HCT116 (cell line): ENCODE data around the gene TMEM45A. TPM values are rescaled to one million over a fixed set of nuclear protein-coding genes. Genes with fewer than 3 reads are reported as not detected.
"Not testable (repeated sequence)": the region's sequence is repeated elsewhere in the genome, so short reads cannot be mapped to it uniquely, and the experiment has no call there.

ENCODE experiments used
- ATAC-seq: fragments of 200-7000 bp; cut with Tn5 transposase; 2 replicates; pipeline ENCODE4 v1.9.1; 2020; ENCODE audit warnings: mild to moderate bottlenecking, moderate library complexity
- BruUV-seq: library from RNA; stranded (reverse); fragments of 400-500 nt; replicated peaks from 2 replicates; lab custom pipeline; 2021; lab: Mats Ljungman, UMichigan
- CTCF ChIA-PET: fragments of 300-600 bp; sonication (Branson Sonifier 250); formaldehyde crosslinking; loops from one replicate; lab custom pipeline; 2021; ENCODE audit warnings: antibody characterized with exemption; lab: Charles Lee
- POLR2A ChIA-PET: fragments of 300-600, 350-600 bp; sonication (Branson Sonifier 250); formaldehyde crosslinking; loops from one replicate; lab custom pipeline; 2021; ENCODE audit warnings: antibody characterized with exemption; lab: Charles Lee
- RAD21 ChIA-PET, 2 experiments: fragments of 300-600 bp; sonication (Branson Sonifier 250); formaldehyde crosslinking; loops; one replicate each; lab custom pipeline; 2023; ENCODE audit warnings: low total read pairs in 2 of 2; ENCODE audit not compliant: uncharacterized antibody in 2 of 2, unreplicated experiment in 2 of 2, low non-redundant PET in 1 of 2; lab: Charles Lee
- DNase-seq: peaks from one replicate; pipeline ENCODE4 v3.0.0-alpha.2; 2010; ENCODE audit warnings: low read depth, low spot score
- H2AFZ ChIP-seq: fragments of 200-600 bp; shearing (Covaris generic), sonication (generic); 2 replicates; pipeline ENCODE4 v1.6.1; 2017; ENCODE audit warnings: low read depth, mixed run types, mixed read lengths, antibody characterized with exemption, low read length; ENCODE audit not compliant: poor library complexity, severe bottlenecking
- H3K27ac ChIP-seq: 2 replicates; pipeline ENCODE4 v1.5.1; 2012; ENCODE audit warnings: low read depth, low read length
- H3K27me3 ChIP-seq: fragments of 200-600 bp; sonication (generic); 2 replicates; pipeline ENCODE4 v1.6.1; 2016; ENCODE audit warnings: mixed run types, low read length, mixed read lengths; ENCODE audit not compliant: insufficient read depth
- H3K36me3 ChIP-seq, 2 experiments: fragments of 200-500 bp in 1 of 2; fragments of 200-600 bp in 1 of 2; sonication (Bioruptor generic) in 1 of 2; sonication (generic) in 1 of 2; 2 replicates each; pipeline versions ENCODE4 v1.5.1 to v1.6.1; 2014 to 2016; ENCODE audit warnings: low read length in 2 of 2, inconsistent platforms in 1 of 2, mixed read lengths in 1 of 2, mixed run types in 1 of 2; ENCODE audit not compliant: insufficient read depth in 2 of 2, control insufficient read depth in 1 of 2
- H3K4me1 ChIP-seq, 2 experiments: fragments of 200-600 bp in 1 of 2; sonication (generic) in 1 of 2; 2 replicates each; pipeline versions ENCODE4 v1.5.1 to v1.6.1; 2012 to 2017; ENCODE audit warnings: low read length in 2 of 2, inconsistent platforms in 1 of 2, mild to moderate bottlenecking in 1 of 2, mixed read lengths in 1 of 2, mixed run types in 1 of 2, moderate library complexity in 1 of 2; ENCODE audit not compliant: insufficient read depth in 2 of 2, control insufficient read depth in 1 of 2
- H3K4me2 ChIP-seq: fragments of 200-600 bp; sonication (generic); 2 replicates; pipeline ENCODE4 v1.6.1; 2017; ENCODE audit warnings: mixed run types, low read length, mixed read lengths
- H3K4me3 ChIP-seq, 2 experiments: fragments of 200-600 bp in 1 of 2; sonication (generic) in 1 of 2; replicated peaks in 1 of 2; 2 replicates each; pipeline ENCODE4 v1.5.1; 2011 to 2016; ENCODE audit warnings: low read length in 2 of 2, control low read depth in 1 of 2, low read depth in 1 of 2, mild to moderate bottlenecking in 1 of 2, mixed read lengths in 1 of 2, mixed run types in 1 of 2
- H3K79me2 ChIP-seq: fragments of 200-600 bp; sonication (generic); 2 replicates; pipeline ENCODE4 v1.6.1; 2017; ENCODE audit warnings: mild to moderate bottlenecking, mixed run types, low read length, moderate library complexity, mixed read lengths; ENCODE audit not compliant: insufficient read depth
- H3K9ac ChIP-seq: fragments of 200-600 bp; sonication (generic); 2 replicates; pipeline ENCODE4 v1.6.1; 2016; ENCODE audit warnings: low read length, mixed read lengths
- H3K9me2 ChIP-seq: fragments of 200-600 bp; sonication (generic), shearing (Covaris generic); 2 replicates; pipeline ENCODE4 v1.6.1; 2017; ENCODE audit warnings: mixed run types, mild to moderate bottlenecking, moderate library complexity; ENCODE audit not compliant: insufficient read depth
- H3K9me3 ChIP-seq, 2 experiments: fragments of 200-500 bp in 1 of 2; fragments of 200-600 bp in 1 of 2; sonication (Bioruptor generic) in 1 of 2; sonication (generic) in 1 of 2; 2 replicates each; pipeline ENCODE4 v1.6.1; 2014 to 2017; ENCODE audit warnings: low read length in 2 of 2, mixed read lengths in 2 of 2, inconsistent platforms in 1 of 2, low read depth in 1 of 2, mild to moderate bottlenecking in 1 of 2, mixed run types in 1 of 2, moderate library complexity in 1 of 2; ENCODE audit not compliant: control insufficient read depth in 1 of 2, insufficient read depth in 1 of 2
- H4K20me1 ChIP-seq: fragments of 200-600 bp; sonication (generic), shearing (Covaris generic); 2 replicates; pipeline ENCODE4 v1.6.1; 2017; ENCODE audit warnings: mixed run types, mild to moderate bottlenecking, moderate library complexity; ENCODE audit not compliant: insufficient read depth
- CEBPB ChIP-seq: IDR thresholded peaks from 2 replicates; pipeline ENCODE4 v1.6.1; 2012; ENCODE audit warnings: low read depth
- EZH2 ChIP-seq: fragments of 200-600 bp; sonication (generic); IDR thresholded peaks from 2 replicates; pipeline ENCODE4 v1.6.1; 2017; ENCODE audit warnings: antibody characterized with exemption, mixed run types
- EZH2phosphoT487 ChIP-seq: fragments of 200-600 bp; IDR thresholded peaks from 2 replicates; pipeline ENCODE4 v1.6.1; 2018; ENCODE audit warnings: antibody characterized with exemption, borderline replicate concordance
- JUND ChIP-seq: IDR thresholded peaks from 2 replicates; pipeline ENCODE4 v1.6.1; 2012
- SIN3A ChIP-seq: IDR thresholded peaks from 2 replicates; pipeline ENCODE4 v1.6.1; 2012; ENCODE audit warnings: low read depth
- SRF ChIP-seq: IDR thresholded peaks from 2 replicates; pipeline ENCODE4 v1.6.1; 2012; ENCODE audit warnings: low read depth
- TCF7L2 ChIP-seq: IDR thresholded peaks from 2 replicates; pipeline ENCODE4 v1.7.0; 2011; ENCODE audit warnings: borderline replicate concordance, inconsistent platforms; ENCODE audit not compliant: insufficient read depth, insufficient read length; ENCODE audit errors: extremely low read depth
- ZFX ChIP-seq: fragments of 450-650 bp; IDR thresholded peaks from 2 replicates; pipeline ENCODE4 v1.6.1; 2017
- ZNF274 ChIP-seq: fragments of 200-500 bp; sonication (Bioruptor generic); IDR thresholded peaks from 2 replicates; pipeline ENCODE4 v1.6.1; 2014; ENCODE audit warnings: mild to moderate bottlenecking, low read depth, low read length, inconsistent platforms
- intact Hi-C: fragments of 100-400 bp; cut with micrococcal nuclease; formaldehyde crosslinking; loops from 2 replicates; pipeline ENCODE4 v1.10.0; 2022
- total RNA-seq: library from RNA; stranded (reverse); gene quantifications from one replicate; pipeline ENCODE4 v1.2.1, GENCODE V29; 2021; ENCODE audit not compliant: unreplicated experiment
- TF ChIP-seq, protein P1 (sequence below): IDR thresholded peaks from 2 replicates; pipeline ENCODE4 v1.6.1; 2012; ENCODE audit warnings: low read depth

TMEM45A gene
- total RNA-seq, 1 experiment from 2014 or later = 5.0 TPM

DNA sequence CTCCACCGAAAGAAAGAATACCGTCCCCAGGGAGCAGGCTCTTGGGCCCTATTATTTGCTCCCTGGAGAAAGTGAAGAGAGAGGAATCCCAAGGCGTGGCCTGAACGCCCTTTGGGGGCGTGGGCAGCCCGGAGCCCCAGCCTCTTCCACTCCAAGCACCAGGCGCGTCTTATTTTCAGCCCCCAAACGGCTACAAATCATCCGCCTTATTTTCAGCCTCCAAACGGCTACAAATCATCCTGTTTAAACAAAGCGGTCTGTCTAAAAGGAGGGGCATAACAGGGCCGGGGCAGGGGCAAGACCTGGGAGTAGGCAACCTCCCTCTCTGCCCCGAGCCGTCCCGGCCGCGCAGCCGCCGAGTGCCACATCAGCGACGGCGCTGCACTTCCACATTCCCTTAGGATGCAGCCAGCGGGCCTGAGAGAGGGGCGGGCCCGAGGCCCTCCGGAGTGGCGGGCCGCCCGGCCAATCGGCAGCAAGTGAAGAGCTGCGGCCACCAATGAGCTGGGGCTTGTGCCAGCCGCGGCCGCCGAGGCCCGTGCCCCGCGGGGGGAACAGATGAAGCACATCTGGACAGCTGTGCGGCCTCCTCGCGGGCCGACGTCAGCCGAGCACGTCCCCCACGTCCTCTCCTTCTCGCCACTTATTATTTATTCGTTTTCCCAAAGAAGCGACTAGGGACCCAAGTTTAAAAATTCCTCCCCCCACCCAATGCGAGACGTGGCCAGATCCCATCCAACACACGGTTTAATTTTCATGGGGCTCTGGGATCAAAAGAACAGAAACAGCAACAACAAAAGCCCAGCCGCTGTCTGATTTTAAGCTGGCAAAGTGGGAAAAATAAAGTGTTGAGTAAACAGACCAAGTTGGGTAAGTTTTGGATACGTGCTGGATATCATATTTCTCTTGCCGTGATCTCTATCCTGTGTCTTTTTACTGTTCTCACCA is at the start of gene TMEM45A (continued):
- no peak; the same call in 1 of the 2 replicates for TF ChIP-seq SIN3A
- TF ChIP-seq, protein P1, sequence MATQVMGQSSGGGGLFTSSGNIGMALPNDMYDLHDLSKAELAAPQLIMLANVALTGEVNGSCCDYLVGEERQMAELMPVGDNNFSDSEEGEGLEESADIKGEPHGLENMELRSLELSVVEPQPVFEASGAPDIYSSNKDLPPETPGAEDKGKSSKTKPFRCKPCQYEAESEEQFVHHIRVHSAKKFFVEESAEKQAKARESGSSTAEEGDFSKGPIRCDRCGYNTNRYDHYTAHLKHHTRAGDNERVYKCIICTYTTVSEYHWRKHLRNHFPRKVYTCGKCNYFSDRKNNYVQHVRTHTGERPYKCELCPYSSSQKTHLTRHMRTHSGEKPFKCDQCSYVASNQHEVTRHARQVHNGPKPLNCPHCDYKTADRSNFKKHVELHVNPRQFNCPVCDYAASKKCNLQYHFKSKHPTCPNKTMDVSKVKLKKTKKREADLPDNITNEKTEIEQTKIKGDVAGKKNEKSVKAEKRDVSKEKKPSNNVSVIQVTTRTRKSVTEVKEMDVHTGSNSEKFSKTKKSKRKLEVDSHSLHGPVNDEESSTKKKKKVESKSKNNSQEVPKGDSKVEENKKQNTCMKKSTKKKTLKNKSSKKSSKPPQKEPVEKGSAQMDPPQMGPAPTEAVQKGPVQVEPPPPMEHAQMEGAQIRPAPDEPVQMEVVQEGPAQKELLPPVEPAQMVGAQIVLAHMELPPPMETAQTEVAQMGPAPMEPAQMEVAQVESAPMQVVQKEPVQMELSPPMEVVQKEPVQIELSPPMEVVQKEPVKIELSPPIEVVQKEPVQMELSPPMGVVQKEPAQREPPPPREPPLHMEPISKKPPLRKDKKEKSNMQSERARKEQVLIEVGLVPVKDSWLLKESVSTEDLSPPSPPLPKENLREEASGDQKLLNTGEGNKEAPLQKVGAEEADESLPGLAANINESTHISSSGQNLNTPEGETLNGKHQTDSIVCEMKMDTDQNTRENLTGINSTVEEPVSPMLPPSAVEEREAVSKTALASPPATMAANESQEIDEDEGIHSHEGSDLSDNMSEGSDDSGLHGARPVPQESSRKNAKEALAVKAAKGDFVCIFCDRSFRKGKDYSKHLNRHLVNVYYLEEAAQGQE = no peak
- TF ChIP-seq, all 23 proteins: peak for 6

DNA sequence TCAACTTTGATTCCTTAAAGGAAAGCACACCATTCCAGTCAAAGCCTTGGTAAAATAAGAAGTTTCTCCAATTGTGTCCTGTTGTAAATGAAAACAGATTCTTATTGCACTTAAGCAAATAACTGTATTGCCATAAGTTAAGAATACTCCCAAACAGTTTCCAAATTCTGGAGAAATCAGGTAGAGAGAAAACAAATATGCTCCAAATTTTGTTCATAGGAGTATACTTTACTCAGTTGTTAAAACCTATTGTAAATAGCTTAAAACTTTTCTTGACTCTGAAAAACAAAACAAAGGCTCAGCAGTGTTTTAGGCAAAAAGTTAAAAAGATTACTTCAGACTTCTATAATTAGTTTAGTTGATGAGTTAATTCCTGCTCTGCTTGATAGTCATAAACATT is 48.7 kb upstream of the TMEM45A start:
- ChIA-PET CTCF (no interaction called here), POLR2A (interaction anchor here (0.7 kb wide), 1 partner anchor 19 kb away, joined by 3 read pairs; no protein-coding TSS in a partner anchor), RAD21 (no interaction called here)
- Histone ChIP-seq H3K27me3 (no peaks in the 10 kb centered on the region), H2AFZ (no peak overlapping the region), H3K9ac (no peak overlapping the region), H3K27ac (no peak overlapping the region), H3K4me1 (no peaks in the 10 kb centered on the region), H3K79me2 (no peaks in the 10 kb centered on the region), H3K4me2 (no peak overlapping the region), H3K9me3 (no peaks in the 10 kb centered on the region), H4K20me1 (no peaks in the 10 kb centered on the region), H3K9me2 (no peaks in the 10 kb centered on the region), H3K36me3 (no peaks in the 10 kb centered on the region), H3K4me3 (no peak overlapping the region)
- no TSS peak for BruUV-seq
- ATAC-seq (no peak), DNase-seq (no peak)
- intact Hi-C loops = no loop called here
- TF ChIP-seq EZH2 (no peak), CEBPB (no peak), JUND (no peak), EZH2phosphoT487 (no peak), SIN3A (no peak), ZNF274 (no peak), TCF7L2 (no peak), ZFX (no peak), SRF (no peak)

DNA sequence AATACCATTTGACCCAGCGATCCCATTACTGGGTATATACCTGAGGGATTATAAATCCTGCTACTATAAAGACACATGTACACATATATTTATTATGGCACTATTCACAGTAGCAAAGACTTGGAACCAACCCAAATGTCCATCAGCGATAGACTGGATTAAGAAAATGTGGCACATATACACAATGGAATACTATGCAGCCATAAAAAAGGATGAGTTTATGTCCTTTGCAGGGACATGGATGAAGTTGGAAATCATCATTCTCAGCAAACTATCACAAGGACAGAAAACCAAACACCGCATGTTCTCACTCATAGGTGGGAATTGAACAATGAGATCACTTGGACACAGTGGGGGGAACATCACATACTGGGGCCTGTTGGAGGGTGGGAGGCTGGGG is 45.4 kb upstream of the TMEM45A start:
- CTCF ChIA-PET, POLR2A ChIA-PET, intact Hi-C loops, H4K20me1 ChIP-seq, H3K9me3 ChIP-seq, H2AFZ ChIP-seq, H3K9ac ChIP-seq, H3K79me2 ChIP-seq, DNase-seq, H3K4me2 ChIP-seq, BruUV-seq, H3K9me2 ChIP-seq, RAD21 ChIA-PET, H3K27ac ChIP-seq, H3K27me3 ChIP-seq, H3K4me1 ChIP-seq, H3K4me3 ChIP-seq, H3K36me3 ChIP-seq, ATAC-seq: not testable (repeated sequence)
